Amniotic epithelial cell (primary cell): ENCODE results near the gene S100P.

ENCODE experiments used
- DNase-seq: peaks from one replicate; pipeline ENCODE4 v3.0.0-alpha.2; 2010; ENCODE audit warnings: low read depth

S100P gene

GRCh38 chr4:6697131-6697530 is 3.5 kb downstream of the S100P start:
- no peak for DNase-seq

- no peak for DNase-seq
These were observed 5.7 kb downstream of the S100P start for GRCh38 chr4:6699388-6699787.

- no peak for DNase-seq
These were observed 6.2 kb downstream of the S100P start for GRCh38 chr4:6699903-6700302.

- DNase-seq, result no peak
These were observed 7.7 kb downstream of the S100P start for GRCh38 chr4:6701371-6701770.

- DNase-seq, result no peak
These were observed 9.1 kb downstream of the S100P start for GRCh38 chr4:6702761-6703160.

- peak; percentile 52 for DNase-seq
These were observed 10.1 kb downstream of the S100P start for GRCh38 chr4:6703786-6704185.

GRCh38 chr4:6705646-6706045 is 12.0 kb downstream of the S100P start:
- DNase-seq, result no peak

- no peak for DNase-seq
These were observed 12.5 kb downstream of the S100P start for GRCh38 chr4:6706173-6706572.

GRCh38 chr4:6709230-6710114 is 15.8 kb downstream of the S100P start, which contains the start of gene MRFAP1L1:
Gene MRFAP1L1 (minus strand): TSS chr4:6709865. CDS start chr4:6709629, 236 bp downstream.
- peak; percentile 97 for DNase-seq

- DNase-seq, result no peak
These were observed 16.6 kb downstream of the S100P start for GRCh38 chr4:6710282-6710681.

- DNase-seq, result no peak
These were observed 17.3 kb downstream of the S100P start for GRCh38 chr4:6710996-6711395.

GRCh38 chr4:6714954-6715353 is 21.3 kb downstream of the S100P start:
- DNase-seq, result no peak

- DNase-seq, result no peak
These were observed 22.0 kb downstream of the S100P start for GRCh38 chr4:6715704-6716017.

GRCh38 chr4:6716018-6716911 is 22.6 kb downstream of the S100P start, which contains the start of gene BLOC1S4:
Gene BLOC1S4 (plus strand): TSS chr4:6716174. CDS start chr4:6716210, 36 bp downstream.
- DNase-seq, result peak; percentile 88

- no peak for DNase-seq
These were observed 23.4 kb downstream of the S100P start for GRCh38 chr4:6716958-6717655.

GRCh38 chr4:6718932-6719610 is 25.4 kb downstream of the S100P start:
- no peak for DNase-seq

- no peak for DNase-seq
These were observed 26.0 kb downstream of the S100P start for GRCh38 chr4:6719611-6720179.

- peak; percentile 52 for DNase-seq
These were observed 26.6 kb downstream of the S100P start for GRCh38 chr4:6720202-6720699.

GRCh38 chr4:6721121-6721520 is 27.4 kb downstream of the S100P start:
- DNase-seq, result no peak

GRCh38 chr4:6722891-6723290 is 29.2 kb downstream of the S100P start:
- DNase-seq, result no peak

- no peak for DNase-seq
These were observed 30.2 kb downstream of the S100P start for GRCh38 chr4:6723851-6724250.
